IMR-90 (cell line): Measurements from ENCODE around the gene ZDHHC7. TPM values are rescaled to one million over a fixed set of nuclear protein-coding genes. Genes with fewer than 3 reads are reported as not detected.

Experiments
- ATAC-seq: fragments of 200-7000 bp; cut with Tn5 transposase; 2 replicates; pipeline ENCODE4 v1.9.1; 2020; ENCODE audit warnings: low read depth, mild to moderate bottlenecking, moderate library complexity
- BruUV-seq: library from RNA; stranded (reverse); fragments of 400-500 nt; replicated peaks from 2 replicates; lab custom pipeline; 2021; lab: Mats Ljungman, UMichigan
- CTCF ChIA-PET: fragments of 300-600 bp; formaldehyde crosslinking; extraction: SDS; loops from one replicate; lab custom pipeline; 2021; ENCODE audit warnings: antibody characterized with exemption; lab: Yijun Ruan, JAX
- POLR2A ChIA-PET: fragments of 300-600 bp; sonication (Branson Sonifier 250); formaldehyde crosslinking; loops from one replicate; lab custom pipeline; 2022; ENCODE audit warnings: antibody characterized with exemption; ENCODE audit not compliant: unreplicated experiment; lab: Charles Lee
- DNase-seq: peaks from one replicate; pipeline ENCODE4 v3.0.0; 2013
- H2AFZ ChIP-seq: replicated peaks from 2 replicates; pipeline ENCODE3; 2013; ENCODE audit warnings: low read length, mild to moderate bottlenecking; ENCODE audit not compliant: poor library complexity
- H2AK5ac ChIP-seq: 2 replicates; pipeline ENCODE4 v1.6.1; 2013; ENCODE audit warnings: low read depth, low read length, inconsistent platforms
- H2AK9ac ChIP-seq: replicated peaks from 2 replicates; pipeline ENCODE3; 2013; ENCODE audit warnings: mild to moderate bottlenecking, low read depth, low read length, moderate library complexity; ENCODE audit not compliant: poor library complexity
- H2BK120ac ChIP-seq: 2 replicates; pipeline ENCODE4 v1.6.1; 2013; ENCODE audit warnings: low read depth, low read length, inconsistent platforms
- H2BK15ac ChIP-seq: 3 replicates; pipeline ENCODE4 v1.6.1; 2013; ENCODE audit warnings: low read depth, low read length, inconsistent platforms
- H2BK20ac ChIP-seq: 2 replicates; pipeline ENCODE4 v1.6.1; 2013; ENCODE audit warnings: low read depth, mild to moderate bottlenecking, inconsistent platforms, low read length, moderate library complexity
- H2BK5ac ChIP-seq: 2 replicates; pipeline ENCODE4 v1.6.1; 2013; ENCODE audit warnings: mild to moderate bottlenecking, low read depth, low read length, inconsistent platforms; ENCODE audit not compliant: poor library complexity, severe bottlenecking
- H3K14ac ChIP-seq: replicated peaks from 2 replicates; pipeline ENCODE4 v1.6.1; 2013; ENCODE audit warnings: low read depth, low read length, inconsistent platforms
- H3K18ac ChIP-seq: 2 replicates; pipeline ENCODE4 v1.6.1; 2013; ENCODE audit warnings: low read depth, low read length, control low read depth
- H3K23ac ChIP-seq: 2 replicates; pipeline ENCODE4 v1.6.1; 2013; ENCODE audit warnings: low read depth, low read length, inconsistent platforms
- H3K27ac ChIP-seq: 2 replicates; pipeline ENCODE4 v1.5.1; 2013; ENCODE audit warnings: mild to moderate bottlenecking, control low read depth, low read length; ENCODE audit not compliant: insufficient read depth
- H3K27me3 ChIP-seq: 2 replicates; pipeline ENCODE4 v1.6.1; 2013; ENCODE audit warnings: low read length; ENCODE audit not compliant: control insufficient read depth, insufficient read depth
- H3K36me3 ChIP-seq: 2 replicates; pipeline ENCODE4 v1.6.1; 2013; ENCODE audit warnings: low read length, mixed read lengths; ENCODE audit not compliant: control insufficient read depth, insufficient read depth
- H3K4ac ChIP-seq: 2 replicates; pipeline ENCODE4 v1.6.1; 2013; ENCODE audit warnings: low read depth, low read length, inconsistent platforms
- H3K4me1 ChIP-seq: 2 replicates; pipeline ENCODE4 v1.6.1; 2013; ENCODE audit warnings: low read length, mixed read lengths; ENCODE audit not compliant: control insufficient read depth, insufficient read depth
- H3K4me2 ChIP-seq: 2 replicates; pipeline ENCODE4 v1.6.1; 2013; ENCODE audit warnings: low read depth, mild to moderate bottlenecking, control low read depth, low read length, moderate library complexity
- H3K4me3 ChIP-seq: 2 replicates; pipeline ENCODE4 v1.5.1; 2013; ENCODE audit warnings: low read depth, mild to moderate bottlenecking, control low read depth, low read length, moderate library complexity; ENCODE audit not compliant: insufficient read depth
- H3K56ac ChIP-seq: 2 replicates; pipeline ENCODE4 v1.6.1; 2013; ENCODE audit warnings: low read length, inconsistent platforms; ENCODE audit not compliant: insufficient read depth; ENCODE audit errors: extremely low read depth
- H3K79me1 ChIP-seq, 2 experiments: 2 replicates each; pipeline ENCODE4 v1.6.1; 2013; ENCODE audit warnings: low read length in 2 of 2, inconsistent platforms in 1 of 2, low read depth in 1 of 2
- H3K9ac ChIP-seq: 2 replicates; pipeline ENCODE4 v1.6.1; 2013; ENCODE audit warnings: low read depth, low read length, control low read depth
- H3K9me1 ChIP-seq: 2 replicates; pipeline ENCODE4 v1.6.1; 2013; ENCODE audit warnings: low read length, inconsistent platforms; ENCODE audit not compliant: insufficient read depth
- H3K9me3 ChIP-seq: 2 replicates; pipeline ENCODE4 v1.6.1; 2013; ENCODE audit warnings: low read length; ENCODE audit not compliant: control insufficient read depth, insufficient read depth
- H4K20me1 ChIP-seq: 2 replicates; pipeline ENCODE4 v1.6.1; 2013; ENCODE audit warnings: low read length, inconsistent platforms; ENCODE audit not compliant: insufficient read depth
- H4K5ac ChIP-seq: 2 replicates; pipeline ENCODE4 v1.6.1; 2013; ENCODE audit warnings: mild to moderate bottlenecking, low read depth, low read length, control low read depth
- H4K8ac ChIP-seq, 2 experiments: 2 replicates each; pipeline ENCODE4 v1.6.1; 2013; ENCODE audit warnings: low read depth in 2 of 2, low read length in 2 of 2, control low read depth in 1 of 2, inconsistent platforms in 1 of 2
- H4K91ac ChIP-seq: 2 replicates; pipeline ENCODE4 v1.6.1; 2013; ENCODE audit warnings: low read depth, low read length, inconsistent platforms; ENCODE audit not compliant: insufficient read depth
- BHLHE40 ChIP-seq: fragments of 150-350 bp; IDR thresholded peaks from 2 replicates; pipeline ENCODE4 v1.6.1; 2016; ENCODE audit warnings: mild to moderate bottlenecking, low read depth, low read length
- CEBPB ChIP-seq: IDR thresholded peaks from 2 replicates; pipeline ENCODE4 v1.6.1; 2012; ENCODE audit warnings: low read depth, low read length, improper control_type of control experiment
- CHD1 ChIP-seq: IDR thresholded peaks from 2 replicates; pipeline ENCODE4 v1.6.1; 2012; ENCODE audit warnings: low read depth, low read length, improper control_type of control experiment
- FOS ChIP-seq: fragments of 150-350 bp; IDR thresholded peaks from 2 replicates; pipeline ENCODE4 v1.6.1; 2016; ENCODE audit warnings: low read depth, low read length
- MAFK ChIP-seq: IDR thresholded peaks from 2 replicates; pipeline ENCODE4 v1.6.1; 2012; ENCODE audit warnings: low read depth, low read length, improper control_type of control experiment
- MAZ ChIP-seq: IDR thresholded peaks from 2 replicates; pipeline ENCODE4 v1.6.1; 2012; ENCODE audit warnings: low read depth, mild to moderate bottlenecking, low read length, improper control_type of control experiment, moderate library complexity, borderline replicate concordance
- MXI1 ChIP-seq: IDR thresholded peaks from 2 replicates; pipeline ENCODE4 v1.6.1; 2012; ENCODE audit warnings: low read depth, mild to moderate bottlenecking, low read length, moderate library complexity, borderline replicate concordance
- NFE2L2 ChIP-seq: fragments of 150-350 bp; IDR thresholded peaks from 2 replicates; pipeline ENCODE4 v1.6.1; 2016; ENCODE audit warnings: low read depth, mild to moderate bottlenecking, low read length
- POLR2A ChIP-seq: IDR thresholded peaks from 2 replicates; pipeline ENCODE4 v1.6.1; 2012; ENCODE audit warnings: mild to moderate bottlenecking, low read depth, low read length
- RAD21 ChIP-seq: IDR thresholded peaks from 2 replicates; pipeline ENCODE4 v1.6.1; 2012; ENCODE audit warnings: low read length, improper control_type of control experiment
- RCOR1 ChIP-seq: IDR thresholded peaks from 2 replicates; pipeline ENCODE4 v1.6.1; 2012; ENCODE audit warnings: mild to moderate bottlenecking, low read length, improper control_type of control experiment; ENCODE audit not compliant: insufficient replicate concordance
- RFX5 ChIP-seq: IDR thresholded peaks from 2 replicates; pipeline ENCODE4 v1.8.0; 2012; ENCODE audit warnings: low read depth, mild to moderate bottlenecking, low read length, moderate library complexity
- SMC3 ChIP-seq: fragments of 150-350 bp; IDR thresholded peaks from 2 replicates; pipeline ENCODE4 v1.6.1; 2016; ENCODE audit warnings: low read depth, mild to moderate bottlenecking, antibody characterized with exemption, low read length, moderate library complexity
- USF2 ChIP-seq: fragments of 150-350 bp; IDR thresholded peaks from 2 replicates; pipeline ENCODE4 v1.6.1; 2017; ENCODE audit warnings: mild to moderate bottlenecking, antibody characterized with exemption, low read length, low read depth
- WGBS, 2 experiments: methylation state at CpG; one replicate each; pipeline versions ENCODE4 v1.1.5 to v1.1.7; 2013; ENCODE audit warnings: missing lambda C conversion rate in 2 of 2; ENCODE audit not compliant: insufficient read length in 1 of 2; ENCODE audit errors: extremely low coverage in 2 of 2; 5-methylcytosine and 5-hydroxymethylcytosine counted together
- dilution Hi-C: fragments of 300-500 bp; cut with HindIII; formaldehyde crosslinking; loops from one replicate; pipeline ENCODE4 v1.14.3; 2018; ENCODE audit warnings: low sequenced_read_pairs; ENCODE audit not compliant: unreplicated experiment
- in situ Hi-C: fragments of 300-500 bp; cut with MboI; formaldehyde crosslinking; loops from 3 replicates; pipeline ENCODE4 v1.14.3; 2019; ENCODE audit warnings: low sequenced_read_pairs, inconsistent platforms, mixed read lengths
- intact Hi-C: fragments of 100-400 bp; cut with micrococcal nuclease; formaldehyde crosslinking; loops from 2 replicates; pipeline ENCODE4 v1.10.0; 2022
- polyA plus RNA-seq, 3 experiments: library from polyadenylated mRNA; depleted of rRNA; stranded (reverse); fragments of >200 nt; gene quantifications; 2 replicates each; pipeline ENCODE4 v1.2.3, GENCODE V29; 2012; ENCODE audit warnings: low replicate concordance in 1 of 3
- total RNA-seq: library from RNA; depleted of rRNA; stranded (reverse); fragments of >200 nt; gene quantifications from 2 replicates; pipeline ENCODE4 v1.2.3, GENCODE V29; 2012
- TF ChIP-seq, protein P1 (sequence below): conservative IDR thresholded peaks from 2 replicates; pipeline ENCODE4 v1.5.1; 2012; ENCODE audit warnings: mild to moderate bottlenecking, low read depth, low read length, improper control_type of control experiment
- TF ChIP-seq, protein P2 (sequence below): fragments of 150-350 bp; IDR thresholded peaks from 2 replicates; pipeline ENCODE4 v1.6.1; 2016; ENCODE audit warnings: low read depth, mild to moderate bottlenecking, low read length, moderate library complexity, borderline replicate concordance

ZDHHC7 gene
- total and polyA plus RNA-seq, 2 of the 4 experiments (the other 2 are of a cell fraction): 80.1 to 97.1 TPM

DNA sequence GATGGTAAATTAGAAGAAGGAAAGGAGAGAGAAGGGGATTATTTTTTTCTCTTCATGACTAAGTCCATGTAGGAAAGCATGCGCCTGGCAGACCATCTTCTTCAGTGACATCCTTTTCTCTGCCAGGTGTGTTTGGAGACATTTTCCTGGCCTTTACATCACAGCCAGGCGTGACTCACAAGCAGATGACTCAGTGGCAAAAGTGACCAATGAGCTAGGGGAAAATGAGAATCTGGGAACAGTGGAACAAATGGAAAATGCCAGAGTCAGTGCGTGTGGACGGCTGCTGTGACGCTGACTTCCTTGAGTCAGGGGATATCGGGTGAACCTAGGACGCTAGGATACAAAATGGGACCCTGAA lies 25.7 kb upstream of the ZDHHC7 start:
- peak overlapping the region; percentile 79 for H2BK5ac ChIP-seq
- peaks cover 12% of the 10 kb centered on the region for H3K9me1 ChIP-seq
- H4K8ac ChIP-seq: peak overlapping the region in 1 of 2 experiments; percentile 76; a peak in 1 of 4 replicates
- in situ Hi-C loops: no loop called here
- H3K79me1 ChIP-seq: peaks cover 7 to 35% of the 10 kb centered on the region in 2 experiments; a peak in 3 of 4 replicates
- peak overlapping the region; percentile 57; the same call in 1 of the 2 replicates for H3K4me2 ChIP-seq
- H2BK120ac ChIP-seq: 0 out of 2 replicates have a peak overlapping the region, but pooled peaks have one; percentile 11
- DNase-seq (peak; percentile 97), ATAC-seq (peak; percentile 66)
- TF ChIP-seq USF2 (no peak), MAZ (no peak), BHLHE40 (0 out of 2 replicates have a peak, but pooled peaks have one; percentile 12), CEBPB (0 out of 2 replicates have a peak, but pooled peaks have one; percentile 26), CHD1 (no peak), NFE2L2 (peak; percentile 18; the same call in 1 of the 2 replicates), RCOR1 (no peak), FOS (peak; percentile 89), RFX5 (no peak), MAFK (no peak), MXI1 (0 out of 2 replicates have a peak, but pooled peaks have one; percentile 10), POLR2A (no peak), SMC3 (no peak), RAD21 (no peak)
- TF ChIP-seq, protein P1, sequence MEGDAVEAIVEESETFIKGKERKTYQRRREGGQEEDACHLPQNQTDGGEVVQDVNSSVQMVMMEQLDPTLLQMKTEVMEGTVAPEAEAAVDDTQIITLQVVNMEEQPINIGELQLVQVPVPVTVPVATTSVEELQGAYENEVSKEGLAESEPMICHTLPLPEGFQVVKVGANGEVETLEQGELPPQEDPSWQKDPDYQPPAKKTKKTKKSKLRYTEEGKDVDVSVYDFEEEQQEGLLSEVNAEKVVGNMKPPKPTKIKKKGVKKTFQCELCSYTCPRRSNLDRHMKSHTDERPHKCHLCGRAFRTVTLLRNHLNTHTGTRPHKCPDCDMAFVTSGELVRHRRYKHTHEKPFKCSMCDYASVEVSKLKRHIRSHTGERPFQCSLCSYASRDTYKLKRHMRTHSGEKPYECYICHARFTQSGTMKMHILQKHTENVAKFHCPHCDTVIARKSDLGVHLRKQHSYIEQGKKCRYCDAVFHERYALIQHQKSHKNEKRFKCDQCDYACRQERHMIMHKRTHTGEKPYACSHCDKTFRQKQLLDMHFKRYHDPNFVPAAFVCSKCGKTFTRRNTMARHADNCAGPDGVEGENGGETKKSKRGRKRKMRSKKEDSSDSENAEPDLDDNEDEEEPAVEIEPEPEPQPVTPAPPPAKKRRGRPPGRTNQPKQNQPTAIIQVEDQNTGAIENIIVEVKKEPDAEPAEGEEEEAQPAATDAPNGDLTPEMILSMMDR: no peak
- TF ChIP-seq, protein P2, sequence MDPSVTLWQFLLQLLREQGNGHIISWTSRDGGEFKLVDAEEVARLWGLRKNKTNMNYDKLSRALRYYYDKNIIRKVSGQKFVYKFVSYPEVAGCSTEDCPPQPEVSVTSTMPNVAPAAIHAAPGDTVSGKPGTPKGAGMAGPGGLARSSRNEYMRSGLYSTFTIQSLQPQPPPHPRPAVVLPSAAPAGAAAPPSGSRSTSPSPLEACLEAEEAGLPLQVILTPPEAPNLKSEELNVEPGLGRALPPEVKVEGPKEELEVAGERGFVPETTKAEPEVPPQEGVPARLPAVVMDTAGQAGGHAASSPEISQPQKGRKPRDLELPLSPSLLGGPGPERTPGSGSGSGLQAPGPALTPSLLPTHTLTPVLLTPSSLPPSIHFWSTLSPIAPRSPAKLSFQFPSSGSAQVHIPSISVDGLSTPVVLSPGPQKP: no peak
- BruUV-seq: no TSS peak
- H4K91ac ChIP-seq: no peak overlapping the region
- H3K36me3 ChIP-seq: peaks cover 4% of the 10 kb centered on the region; the same call in 1 of the 2 replicates
- ChIA-PET POLR2A (no interaction called here), CTCF (no interaction called here)
- no peak overlapping the region for H3K9ac ChIP-seq
- no peak overlapping the region; the same call in 1 of the 2 replicates for H2BK20ac ChIP-seq
- 18% methylated on average over 2 of the region's 7 CpGs; no CpG with 5 or more reads in 1 of the 2 experiments for WGBS, 2 experiments
- intact Hi-C loops: no loop called here
- no peak overlapping the region for H3K23ac ChIP-seq
- no peak overlapping the region for H2AK5ac ChIP-seq
- no peak overlapping the region for H3K4me3 ChIP-seq
- H2AK9ac ChIP-seq: no peak overlapping the region
- peaks cover 5% of the 10 kb centered on the region for H3K4me1 ChIP-seq
- no peak overlapping the region for H3K14ac ChIP-seq
- no peak overlapping the region for H2BK15ac ChIP-seq
- peak overlapping the region; percentile 18; the same call in 1 of the 2 replicates for H3K18ac ChIP-seq
- peak overlapping the region; percentile 55; the same call in 1 of the 2 replicates for H3K4ac ChIP-seq
- dilution Hi-C loops: no loop called here
- 0 out of 2 replicates have a peak, but pooled peaks cover 5% of the 10 kb centered on the region for H4K20me1 ChIP-seq
- no peak overlapping the region for H4K5ac ChIP-seq
- no peak overlapping the region for H3K56ac ChIP-seq
- H3K27me3 ChIP-seq: no peaks in the 10 kb centered on the region; the same call in 1 of the 2 replicates
- no peak overlapping the region for H3K27ac ChIP-seq
- H3K9me3 ChIP-seq: no peaks in the 10 kb centered on the region
- peak overlapping the region; percentile 34 for H2AFZ ChIP-seq
